Body of pancreas (tissue), 4 donors: ENCODE data around the gene HGFAC.

Experiments
- CTCF ChIP-seq, 7 experiments: fragments of 450-650 bp in 4 of 7; fragments of 200-600 bp in 3 of 7; sonication (generic) in 3 of 7; IDR thresholded peaks; one replicate each; pipeline ENCODE4 v1.5.1; 2016 to 2019; ENCODE audit warnings: antibody characterized with exemption in 7 of 7
- POLR2A ChIP-seq, 3 donors: fragments of 450-650 bp; IDR thresholded peaks; one replicate each; pipeline ENCODE4 v1.6.1; 2016; ENCODE audit warnings: antibody characterized with exemption in 3 of 3, mild to moderate bottlenecking in 2 of 3

GRCh38 chr4:3446631-3447320 lies 5.0 kb downstream of the HGFAC start:
- TF ChIP-seq CTCF (IDR thresholded peaks at IDR 0.05) (no peak), POLR2A (IDR thresholded peaks at IDR 0.05) (no peak)
